Spleen (tissue), 11 donors: ENCODE data around the gene CUX1. TPM values are rescaled to one million over a fixed set of nuclear protein-coding genes. Genes with fewer than 3 reads are reported as not detected.

ENCODE experiments used
- DNase-seq: peaks from one replicate; pipeline ENCODE4 v3.0.0-alpha.2; 2020
- H3K27ac ChIP-seq, 8 donors: fragments of 200-600 bp; sonication (generic) in 7 of 8; 1 replicate in 4 of 8; 2 replicates in 4 of 8; pipeline versions ENCODE4 v1.5.0 to v1.8.0; 2016 to 2021; ENCODE audit warnings: inconsistent platforms in 4 of 8, mild to moderate bottlenecking in 4 of 8, moderate library complexity in 1 of 8
- H3K27me3 ChIP-seq, 7 donors: fragments of 200-600 bp; sonication (generic) in 6 of 7; replicated peaks in 1 of 7; 1 replicate in 4 of 7; 2 replicates in 3 of 7; pipeline versions ENCODE4 v1.5.0 to v1.8.0; 2016 to 2021; ENCODE audit warnings: inconsistent platforms in 3 of 7, mild to moderate bottlenecking in 1 of 7
- H3K36me3 ChIP-seq, 6 donors: fragments of 200-600 bp; sonication (generic) in 5 of 6; 1 replicate in 4 of 6; 2 replicates in 2 of 6; pipeline versions ENCODE4 v1.5.0 to v1.8.0; 2016 to 2021; ENCODE audit warnings: inconsistent platforms in 2 of 6
- H3K4me1 ChIP-seq, 6 donors: fragments of 200-600 bp; sonication (generic) in 5 of 6; 1 replicate in 3 of 6; 2 replicates in 3 of 6; pipeline versions ENCODE4 v1.5.0 to v1.8.0; 2016 to 2021; ENCODE audit warnings: inconsistent platforms in 3 of 6
- H3K4me3 ChIP-seq, 8 donors: fragments of 200-600 bp; sonication (generic) in 7 of 8; 1 replicate in 4 of 8; 2 replicates in 4 of 8; pipeline versions ENCODE4 v1.5.0 to v1.8.0; 2016 to 2021; ENCODE audit warnings: inconsistent platforms in 4 of 8, mild to moderate bottlenecking in 4 of 8, moderate library complexity in 2 of 8
- H3K9me3 ChIP-seq, 8 donors: fragments of 200-600 bp; sonication (generic) in 7 of 8; 1 replicate in 4 of 8; 2 replicates in 4 of 8; pipeline versions ENCODE4 v1.5.0 to v1.8.0; 2016 to 2021; ENCODE audit warnings: inconsistent platforms in 4 of 8
- POLR2A ChIP-seq, 3 donors: fragments of 450-650 bp; IDR thresholded peaks; one replicate each; pipeline ENCODE4 v1.5.1; 2017; ENCODE audit warnings: antibody characterized with exemption in 3 of 3, mild to moderate bottlenecking in 1 of 3
- POLR2AphosphoS5 ChIP-seq, 3 donors: sonication (generic); formaldehyde crosslinking; IDR thresholded peaks; one replicate each; pipeline ENCODE4 v1.5.1; 2017; ENCODE audit warnings: antibody characterized with exemption in 3 of 3
- WGBS, 5 donors: extraction: QIAGEN DNeasy Blood & Tissue Kit in 3 of 5; methylation state at CpG; one replicate each; pipeline versions ENCODE4 v1.1.5 to v1.1.7; 2013 to 2018; 5-methylcytosine and 5-hydroxymethylcytosine counted together
- intact Hi-C: fragments of 100-400 bp; cut with DNase I; formaldehyde crosslinking; loops from one replicate; pipeline ENCODE4 v1.15.0; 2023; ENCODE audit warnings: low total_unique reads
- polyA plus RNA-seq, 3 donors: library from polyadenylated mRNA; stranded (reverse); fragments of 200-250 nt; gene quantifications; one replicate each; pipeline ENCODE4 v1.2.1, GENCODE V29; 2013
- total RNA-seq, 7 donors: library from RNA; depleted of rRNA in 3 of 7; stranded (reverse); fragments of >200 nt in 3 of 7; fragmentation: NEBNext Ultra II Directional in 4 of 7; extraction: Animal tissue kit (Norgen Biotek cat#: 25700) in 4 of 7; gene quantifications; one replicate each; pipeline versions ENCODE4 v1.1.0 to v1.2.1, GENCODE V29; 2016 to 2021
- TF ChIP-seq, protein P1 (sequence below), 11 experiments: fragments of 200-600 bp in 7 of 11; fragments of 450-650 bp in 4 of 11; sonication (generic) in 4 of 11; IDR thresholded peaks in 8 of 11; conservative IDR thresholded peaks in 3 of 11; 1 replicate in 7 of 11; 2 replicates in 4 of 11; pipeline versions ENCODE4 v1.4.0 to v1.8.0; 2016 to 2021; ENCODE audit warnings: antibody characterized with exemption in 11 of 11, inconsistent platforms in 4 of 11, mild to moderate bottlenecking in 1 of 11
- donor health status: healthy with polysubstance abuse.
- donor health status: DM: no; HTN: no; CAD: no; lungs with moderate emphysema.
- donor health status: DM: no; HTN: no; CAD: no.
- donor health status: Bipolar disorder and iron deficiency.
- donor health status: healthy.
- donor health status: DM: no; HTN: no; CAD: no.
- donor health status: DM: yes; HTN: yes; CAD: no.

The CUX1 gene
- total and polyA plus RNA-seq, 10 donors: 9.1 to 95.8 (median 61.9) TPM

GRCh38 chr7:102019461-102019860, 202.0 kb downstream of the CUX1 start:
- Histone ChIP-seq H3K36me3 (peaks cover 0 to 21% (median 2%) of the 10 kb centered on the region in 6 donors), H3K27me3 (no peaks in the 10 kb centered on the region), H3K9me3 (no peaks in the 10 kb centered on the region), H3K27ac (no peak overlapping the region), H3K4me1 (peaks cover 0 to 7% (median 0%) of the 10 kb centered on the region in 6 donors), H3K4me3 (no peak overlapping the region)
- peak; percentile 21 for DNase-seq
- WGBS, 5 donors: 90 to 96% (median 93%) methylated on average over 7 of the region's 7 CpGs
- intact Hi-C loops: no loop called here
- TF ChIP-seq POLR2AphosphoS5 (IDR thresholded peaks at IDR 0.05) (no peak), POLR2A (IDR thresholded peaks at IDR 0.05) (no peak)
- TF ChIP-seq, protein P1, sequence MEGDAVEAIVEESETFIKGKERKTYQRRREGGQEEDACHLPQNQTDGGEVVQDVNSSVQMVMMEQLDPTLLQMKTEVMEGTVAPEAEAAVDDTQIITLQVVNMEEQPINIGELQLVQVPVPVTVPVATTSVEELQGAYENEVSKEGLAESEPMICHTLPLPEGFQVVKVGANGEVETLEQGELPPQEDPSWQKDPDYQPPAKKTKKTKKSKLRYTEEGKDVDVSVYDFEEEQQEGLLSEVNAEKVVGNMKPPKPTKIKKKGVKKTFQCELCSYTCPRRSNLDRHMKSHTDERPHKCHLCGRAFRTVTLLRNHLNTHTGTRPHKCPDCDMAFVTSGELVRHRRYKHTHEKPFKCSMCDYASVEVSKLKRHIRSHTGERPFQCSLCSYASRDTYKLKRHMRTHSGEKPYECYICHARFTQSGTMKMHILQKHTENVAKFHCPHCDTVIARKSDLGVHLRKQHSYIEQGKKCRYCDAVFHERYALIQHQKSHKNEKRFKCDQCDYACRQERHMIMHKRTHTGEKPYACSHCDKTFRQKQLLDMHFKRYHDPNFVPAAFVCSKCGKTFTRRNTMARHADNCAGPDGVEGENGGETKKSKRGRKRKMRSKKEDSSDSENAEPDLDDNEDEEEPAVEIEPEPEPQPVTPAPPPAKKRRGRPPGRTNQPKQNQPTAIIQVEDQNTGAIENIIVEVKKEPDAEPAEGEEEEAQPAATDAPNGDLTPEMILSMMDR (IDR thresholded peaks at IDR 0.05 in 8 of 11, conservative IDR thresholded peaks at IDR 0.05 in 3 of 11): no peak

GRCh38 chr7:102021841-102022618, 204.6 kb downstream of the CUX1 start:
- H3K27me3 ChIP-seq: no peaks in the 10 kb centered on the region
- intact Hi-C loops: no loop called here
- peaks cover 0 to 12% (median 0%) of the 10 kb centered on the region in 6 donors for H3K4me1 ChIP-seq
- TF ChIP-seq, protein P1 (IDR thresholded peaks at IDR 0.05 in 8 of 11, conservative IDR thresholded peaks at IDR 0.05 in 3 of 11): no peak
- TF ChIP-seq POLR2AphosphoS5 (IDR thresholded peaks at IDR 0.05): no peak
- no peak for TF ChIP-seq POLR2A (IDR thresholded peaks at IDR 0.05)
- H3K36me3 ChIP-seq: peaks cover 0 to 14% (median 0%) of the 10 kb centered on the region in 6 donors
- no peak overlapping the region for H3K4me3 ChIP-seq
- H3K9me3 ChIP-seq: no peaks in the 10 kb centered on the region
- DNase-seq: peak; percentile 51
- 92 to 96% (median 96%) methylated on average over 24 of the region's 24 CpGs for WGBS, 5 donors
- H3K27ac ChIP-seq: no peak overlapping the region

DNA sequence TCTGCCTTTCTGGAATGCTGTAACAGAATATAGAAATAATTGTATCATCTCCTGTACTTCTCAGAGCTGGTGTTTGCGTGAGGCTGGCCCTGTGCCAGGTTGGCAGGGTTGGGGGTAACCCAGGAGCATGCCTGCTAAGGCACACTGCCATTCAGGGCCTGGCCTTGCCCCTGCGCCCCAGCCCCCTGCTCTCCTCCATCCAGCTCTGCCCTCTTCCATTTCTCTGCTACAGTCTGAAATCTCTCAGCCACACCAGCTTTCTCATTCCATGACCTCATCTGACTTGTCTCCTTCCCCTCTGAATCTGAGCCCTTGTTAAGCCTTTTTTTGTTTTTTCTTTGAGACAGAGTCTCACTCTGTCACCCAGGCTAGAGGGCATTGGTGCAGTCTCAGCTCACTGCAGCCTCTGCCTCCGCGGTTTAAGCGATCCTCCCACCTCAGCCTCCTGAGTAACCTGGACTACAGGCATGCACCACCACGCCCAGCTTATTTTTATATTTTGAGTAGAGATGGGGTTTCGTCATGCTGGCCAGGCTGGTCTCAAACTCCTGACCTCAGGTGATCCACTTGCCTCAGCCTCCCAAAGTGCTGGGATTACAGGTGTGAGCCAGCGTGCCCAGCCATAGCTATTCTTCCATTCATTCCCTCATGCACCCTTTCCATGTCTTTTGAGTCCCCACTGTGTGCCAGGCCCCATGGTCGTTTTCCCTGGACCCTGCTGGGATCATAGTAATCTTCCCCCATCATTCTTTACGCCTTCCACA, 206.8 kb downstream of the CUX1 start:
- peak; percentile 28 for DNase-seq
- no peaks in the 10 kb centered on the region for H3K27me3 ChIP-seq
- H3K9me3 ChIP-seq: no peaks in the 10 kb centered on the region
- no peak overlapping the region for H3K27ac ChIP-seq
- no peak overlapping the region for H3K4me3 ChIP-seq
- TF ChIP-seq, protein P1 (IDR thresholded peaks at IDR 0.05 in 8 of 11, conservative IDR thresholded peaks at IDR 0.05 in 3 of 11): no peak
- no peak for TF ChIP-seq POLR2A (IDR thresholded peaks at IDR 0.05)
- TF ChIP-seq POLR2AphosphoS5 (IDR thresholded peaks at IDR 0.05): no peak
- H3K4me1 ChIP-seq: peaks cover 0 to 23% (median 1%) of the 10 kb centered on the region in 6 donors
- intact Hi-C loops: no loop called here
- 79 to 90% (median 81%) methylated on average over 10 of the region's 10 CpGs for WGBS, 5 donors
- H3K36me3 ChIP-seq: peaks cover 0 to 27% (median 2%) of the 10 kb centered on the region in 6 donors
